Karpas-422 (cell line): ENCODE results near the gene SURF2. TPM values are rescaled to one million over a fixed set of nuclear protein-coding genes. Genes with fewer than 3 reads are reported as not detected.
A peak's percentile ranks its signal among the peaks of the same experiment; 100 is the strongest.
"Not testable (repeated sequence)": the region's sequence is repeated elsewhere in the genome, so short reads cannot be mapped to it uniquely, and the experiment has no call there.

Experiments used
- DNase-seq: peaks from one replicate; pipeline ENCODE4 v3.0.0-alpha.2; 2015
- H2AFZ ChIP-seq: fragments of 200-600 bp; sonication (generic); 2 replicates; pipeline ENCODE4 v1.6.1; 2014; ENCODE audit warnings: antibody characterized with exemption, low read length, mixed read lengths
- H3K27ac ChIP-seq: fragments of 200-600 bp; sonication (generic); 2 replicates; pipeline ENCODE4 v1.5.1; 2014; ENCODE audit warnings: mild to moderate bottlenecking, low read length, moderate library complexity
- H3K27me3 ChIP-seq: fragments of 200-600 bp; sonication (generic); 2 replicates; pipeline ENCODE4 v1.6.1; 2014; ENCODE audit warnings: low read length, mixed read lengths
- H3K36me3 ChIP-seq: fragments of 200-600 bp; sonication (generic); 2 replicates; pipeline ENCODE4 v1.6.1; 2014; ENCODE audit warnings: low read length, mixed read lengths; ENCODE audit not compliant: insufficient read depth
- H3K4me1 ChIP-seq: fragments of 200-600 bp; sonication (generic); 2 replicates; pipeline ENCODE4 v1.6.1; 2014; ENCODE audit warnings: mild to moderate bottlenecking, low read length, mixed read lengths
- H3K4me2 ChIP-seq: fragments of 200-600 bp; sonication (generic); 2 replicates; pipeline ENCODE4 v1.6.1; 2014; ENCODE audit warnings: low read length, low read depth, mild to moderate bottlenecking; ENCODE audit not compliant: poor library complexity, severe bottlenecking
- H3K4me3 ChIP-seq: fragments of 200-600 bp; sonication (generic); 2 replicates; pipeline ENCODE4 v1.5.1; 2014; ENCODE audit warnings: mild to moderate bottlenecking, antibody characterized with exemption, low read length, mixed read lengths
- H3K79me2 ChIP-seq: fragments of 200-600 bp; sonication (generic); 2 replicates; pipeline ENCODE4 v1.6.1; 2014; ENCODE audit warnings: mild to moderate bottlenecking, low read length, mixed read lengths
- H3K9ac ChIP-seq: fragments of 200-600 bp; sonication (generic); 2 replicates; pipeline ENCODE4 v1.6.0; 2014; ENCODE audit warnings: low read length
- H3K9me2 ChIP-seq: fragments of 200-600 bp; sonication (generic), shearing (Covaris generic); replicated peaks from 2 replicates; pipeline ENCODE4 v1.6.0; 2014; ENCODE audit warnings: mild to moderate bottlenecking, low read length, moderate library complexity; ENCODE audit not compliant: insufficient read depth
- H3K9me3 ChIP-seq: fragments of 300-700, 200-600 bp; sonication (generic); 2 replicates; pipeline ENCODE4 v1.6.1; 2014; ENCODE audit warnings: low read length, mixed read lengths
- H4K20me1 ChIP-seq: fragments of 200-600 bp; sonication (generic); 2 replicates; pipeline ENCODE4 v1.6.1; 2014; ENCODE audit warnings: mild to moderate bottlenecking, antibody characterized with exemption, low read length, low read depth; ENCODE audit not compliant: insufficient read depth
- total RNA-seq: library from RNA; depleted of rRNA; stranded (reverse); fragments of >200 nt; shearing (Covaris generic); gene quantifications from 2 replicates; pipeline ENCODE4 v1.2.3, GENCODE V29; 2014; ENCODE audit warnings: low replicate concordance

The SURF2 gene
- total RNA-seq, 1 experiment from 2014 or later: 20.0 TPM

DNA sequence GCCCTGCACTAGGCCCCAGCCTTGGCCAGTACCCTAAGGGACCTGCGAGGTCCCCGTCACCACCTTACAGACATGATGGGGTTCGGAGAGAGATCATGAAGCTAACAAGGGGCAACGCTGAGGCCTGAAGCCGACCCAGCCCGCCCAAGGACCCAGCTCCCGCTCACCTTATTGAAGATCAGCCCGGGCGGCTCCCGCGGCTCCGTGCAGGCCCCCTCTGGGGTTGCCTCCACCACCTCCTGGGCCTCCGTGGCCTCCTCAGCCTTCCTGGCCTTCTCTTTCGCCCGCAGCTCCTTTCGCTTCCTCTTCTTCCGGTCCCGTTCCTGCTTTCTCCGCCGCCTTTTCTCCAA lies 24.0 kb upstream of the SURF2 start:
- Histone ChIP-seq H3K4me1 (peaks cover 14% of the 10 kb centered on the region), H3K36me3 (peaks cover 21% of the 10 kb centered on the region; the same call in 1 of the 2 replicates), H3K79me2 (peaks cover 21% of the 10 kb centered on the region), H3K4me3 (no peak overlapping the region), H3K27ac (no peak overlapping the region), H4K20me1 (peaks cover 25% of the 10 kb centered on the region), H2AFZ (no peak overlapping the region), H3K9me2 (no peaks in the 10 kb centered on the region), H3K9me3 (no peaks in the 10 kb centered on the region), H3K9ac (no peak overlapping the region), H3K27me3 (no peaks in the 10 kb centered on the region), H3K4me2 (no peak overlapping the region)
- DNase-seq: no peak

DNA sequence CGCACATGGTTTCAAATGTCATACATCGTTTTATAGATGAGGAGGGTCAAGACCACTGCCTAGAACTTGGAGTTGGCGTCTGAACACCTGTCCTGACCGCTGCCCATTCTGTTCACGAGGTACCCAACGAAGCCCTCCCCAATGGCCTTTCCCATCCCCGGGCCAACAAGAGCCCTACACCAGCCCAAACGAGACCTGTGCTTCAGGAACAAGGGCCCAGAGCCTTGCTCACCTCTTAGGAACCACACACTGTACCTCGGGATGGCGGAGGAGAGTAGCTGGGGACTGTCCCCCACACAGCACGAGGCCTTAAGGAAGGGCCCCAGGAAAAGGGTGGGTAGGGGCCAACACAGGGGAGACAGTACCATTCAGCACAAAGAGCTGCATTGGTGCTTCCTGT lies 23.3 kb upstream of the SURF2 start:
- DNase-seq: no peak
- H3K9ac ChIP-seq: no peak overlapping the region

DNA sequence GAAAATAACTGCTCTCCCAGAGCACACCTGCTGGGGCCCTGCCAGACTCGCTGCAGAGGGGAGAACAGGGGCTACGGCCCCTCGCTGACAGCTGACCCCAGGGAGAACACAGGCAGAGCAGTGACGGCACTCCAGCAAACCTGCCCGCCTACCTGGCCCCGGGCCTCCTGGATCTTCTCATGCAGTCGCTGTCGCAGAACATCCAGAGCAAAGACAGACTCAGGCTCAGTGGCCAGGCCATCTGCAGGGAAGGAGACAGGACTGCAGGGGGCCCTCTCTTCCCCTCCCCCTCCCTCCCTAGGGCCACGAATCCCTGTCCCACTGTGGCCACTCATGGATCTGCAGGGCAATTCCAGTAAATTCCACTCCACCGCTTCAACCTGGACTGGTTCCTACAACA lies 22.8 kb upstream of the SURF2 start:
- no peak overlapping the region for H3K9ac ChIP-seq
- no peak overlapping the region for H3K4me2 ChIP-seq
- H4K20me1 ChIP-seq: peaks cover 21% of the 10 kb centered on the region
- DNase-seq: no peak
- peaks cover 14% of the 10 kb centered on the region for H3K4me1 ChIP-seq
- no peak overlapping the region for H2AFZ ChIP-seq
- H3K27me3 ChIP-seq: no peaks in the 10 kb centered on the region
- peaks cover 21% of the 10 kb centered on the region; the same call in 1 of the 2 replicates for H3K36me3 ChIP-seq
- no peaks in the 10 kb centered on the region for H3K9me3 ChIP-seq
- no peaks in the 10 kb centered on the region for H3K9me2 ChIP-seq
- peaks cover 21% of the 10 kb centered on the region for H3K79me2 ChIP-seq
- H3K27ac ChIP-seq: no peak overlapping the region
- H3K4me3 ChIP-seq: no peak overlapping the region

More for the DNA sequence above, 23.3 kb upstream of the SURF2 start:
- H3K36me3 ChIP-seq: peaks cover 21% of the 10 kb centered on the region; the same call in 1 of the 2 replicates
- no peaks in the 10 kb centered on the region for H3K9me2 ChIP-seq
- H2AFZ ChIP-seq: no peak overlapping the region
- H3K27me3 ChIP-seq: no peaks in the 10 kb centered on the region
- H3K4me3 ChIP-seq: no peak overlapping the region
- no peak overlapping the region for H3K27ac ChIP-seq
- no peak overlapping the region for H3K4me2 ChIP-seq
- no peaks in the 10 kb centered on the region for H3K9me3 ChIP-seq
- peaks cover 21% of the 10 kb centered on the region for H3K79me2 ChIP-seq
- peaks cover 25% of the 10 kb centered on the region for H4K20me1 ChIP-seq
- H3K4me1 ChIP-seq: peaks cover 14% of the 10 kb centered on the region

DNA sequence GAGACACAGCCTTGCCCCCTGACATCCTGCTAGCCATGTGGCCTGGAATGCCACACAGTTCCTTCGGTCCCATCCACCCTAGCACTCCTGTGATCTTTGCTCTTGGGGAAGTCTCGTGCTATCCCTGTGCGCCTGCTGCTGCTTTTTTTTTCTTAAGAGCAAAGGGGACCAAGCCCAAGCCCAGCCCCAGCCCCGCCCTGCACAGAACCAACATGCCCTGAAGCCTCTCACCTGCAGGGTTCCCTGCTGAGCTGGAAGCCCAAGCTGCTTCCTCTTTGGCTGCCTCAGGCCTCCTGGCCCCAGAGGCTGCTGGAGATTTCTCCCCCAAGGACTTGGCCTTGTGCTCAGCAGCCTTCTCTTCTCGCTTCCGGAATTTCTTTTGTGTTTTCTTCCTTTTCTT lies 22.2 kb upstream of the SURF2 start:
- Histone ChIP-seq H3K4me2 (peak overlapping the region; percentile 78), H3K9ac (peak overlapping the region; percentile 83; the same call in 1 of the 2 replicates)
- no peak for DNase-seq

DNA sequence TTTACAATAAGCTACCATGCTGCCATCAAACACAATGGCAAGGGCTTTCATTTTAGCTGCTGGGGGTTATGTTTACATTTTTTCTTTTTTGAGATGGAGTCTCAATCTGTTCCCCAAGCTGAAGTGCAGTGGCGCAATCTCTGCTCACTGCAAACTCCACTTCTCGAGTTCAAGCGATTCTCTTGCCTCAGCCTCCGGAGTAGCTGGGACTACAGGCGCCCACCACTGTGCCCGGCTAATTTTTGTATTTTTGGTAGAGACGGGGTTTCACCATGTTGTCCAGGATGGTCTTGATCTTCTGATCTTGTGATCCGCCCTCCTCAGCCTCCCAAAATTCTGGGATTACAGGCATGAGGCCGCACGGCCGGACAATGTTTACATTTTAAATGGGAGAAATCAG lies 21.5 kb upstream of the SURF2 start:
- not testable (repeated sequence) for H2AFZ ChIP-seq, DNase-seq, H3K27me3 ChIP-seq, H3K9me2 ChIP-seq, H3K9me3 ChIP-seq
- H3K4me3 ChIP-seq: peak overlapping the region; percentile 79
- peaks cover 21% of the 10 kb centered on the region for H4K20me1 ChIP-seq
- peaks cover 14% of the 10 kb centered on the region for H3K4me1 ChIP-seq
- H3K9ac ChIP-seq: peak overlapping the region; percentile 83
- H3K4me2 ChIP-seq: peak overlapping the region; percentile 78
- peaks cover 21% of the 10 kb centered on the region for H3K79me2 ChIP-seq
- H3K36me3 ChIP-seq: peaks cover 21% of the 10 kb centered on the region; the same call in 1 of the 2 replicates
- H3K27ac ChIP-seq: peak overlapping the region; percentile 47; the same call in 1 of the 2 replicates

More for the DNA sequence above, 22.2 kb upstream of the SURF2 start:
- H3K9me3 ChIP-seq: no peaks in the 10 kb centered on the region
- no peaks in the 10 kb centered on the region for H3K9me2 ChIP-seq
- H3K4me3 ChIP-seq: no peak overlapping the region
- H3K36me3 ChIP-seq: peaks cover 21% of the 10 kb centered on the region; the same call in 1 of the 2 replicates
- H3K27me3 ChIP-seq: no peaks in the 10 kb centered on the region
- no peak overlapping the region for H2AFZ ChIP-seq
- H4K20me1 ChIP-seq: peaks cover 21% of the 10 kb centered on the region
- no peak overlapping the region for H3K27ac ChIP-seq
- H3K4me1 ChIP-seq: peaks cover 14% of the 10 kb centered on the region
- H3K79me2 ChIP-seq: peaks cover 21% of the 10 kb centered on the region

DNA sequence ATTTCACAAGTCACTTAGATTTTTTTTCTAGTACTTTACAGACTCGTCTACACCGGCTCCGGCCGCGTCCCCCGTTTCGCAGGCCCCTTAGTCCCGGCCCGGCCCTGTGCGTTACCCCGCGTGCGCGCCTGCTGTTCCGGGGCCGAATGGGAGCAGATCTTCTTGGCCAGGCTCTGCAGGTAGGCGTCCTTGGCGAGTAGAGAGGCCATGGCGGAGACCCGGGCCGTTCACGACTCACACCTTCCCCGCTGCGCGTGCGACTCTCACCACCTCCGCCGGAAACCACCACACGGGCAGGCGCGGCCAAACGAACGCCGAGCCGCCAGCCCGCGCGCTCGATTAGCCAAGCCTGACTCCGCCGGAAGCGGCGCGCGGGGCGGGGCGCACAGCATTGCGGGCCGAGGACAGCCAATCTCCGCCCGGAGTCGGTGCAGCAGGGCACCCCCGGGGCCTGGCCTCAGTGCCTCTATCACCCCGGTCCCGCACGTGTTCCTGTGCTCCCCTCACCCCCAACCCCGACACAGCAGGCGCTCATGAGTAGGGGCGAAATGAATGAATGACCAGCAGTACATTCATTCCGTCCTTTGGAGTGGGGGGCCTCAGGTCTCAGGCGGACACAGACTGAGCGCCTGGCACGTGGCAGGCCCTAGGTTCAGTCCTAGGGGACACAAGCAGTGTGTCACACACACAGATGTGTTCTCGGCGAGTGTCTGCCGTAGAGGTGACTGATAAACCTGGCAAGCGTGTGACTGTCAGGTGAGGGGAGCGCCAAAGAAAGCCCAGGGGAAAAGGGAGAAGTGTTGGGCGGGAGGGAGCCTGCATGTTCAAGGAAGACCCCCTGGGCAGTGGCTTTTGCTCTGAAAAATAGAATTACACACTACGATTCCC lies 20.2 kb upstream of the SURF2 start, which contains the start of gene SURF6:
TSS of gene SURF6 (minus strand) at position 265 of the 888 bp plus-strand sequence. CDS start at position 209, 56 bp downstream.
- Histone ChIP-seq H3K36me3 (peaks cover 25% of the 10 kb centered on the region; the same call in 1 of the 2 replicates), H3K4me1 (peaks cover 14% of the 10 kb centered on the region)

DNA sequence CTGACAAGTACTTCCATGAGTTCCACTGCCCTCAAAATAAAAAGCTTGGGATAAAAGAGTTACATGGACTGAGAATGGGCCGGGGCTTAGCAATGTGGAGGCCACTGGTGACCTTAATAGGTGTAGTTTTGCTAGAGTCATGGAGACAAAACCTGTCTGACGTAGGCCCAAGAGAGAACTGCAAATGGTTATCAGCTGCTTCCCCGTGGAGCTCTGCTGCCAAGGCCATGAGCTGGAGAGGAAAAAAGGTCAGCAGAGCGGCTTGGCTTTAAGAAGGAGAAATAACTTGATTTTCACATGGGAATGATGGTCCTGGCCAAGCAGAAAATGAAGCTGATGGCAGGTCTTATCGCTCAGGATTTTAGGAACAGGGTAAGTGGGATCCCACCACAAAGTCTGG lies 16.7 kb upstream of the SURF2 start:
- Histone ChIP-seq H4K20me1 (no peaks in the 10 kb centered on the region), H2AFZ (no peak overlapping the region), H3K4me3 (no peak overlapping the region), H3K79me2 (peaks cover 13% of the 10 kb centered on the region), H3K27ac (no peak overlapping the region), H3K4me2 (no peak overlapping the region), H3K9me2 (no peaks in the 10 kb centered on the region), H3K36me3 (peaks cover 11% of the 10 kb centered on the region; the same call in 1 of the 2 replicates), H3K9ac (no peak overlapping the region), H3K4me1 (peaks cover 11% of the 10 kb centered on the region), H3K9me3 (no peaks in the 10 kb centered on the region), H3K27me3 (no peaks in the 10 kb centered on the region)
- no peak for DNase-seq

More for the DNA sequence above, 20.2 kb upstream of the SURF2 start, which contains the start of gene SURF6:
- no peaks in the 10 kb centered on the region for H3K27me3 ChIP-seq
- H2AFZ ChIP-seq: peak within 1 kb of the TSS; percentile 92; the same call in 1 of the 2 replicates
- DNase-seq: peak; percentile 98
- peak within 1 kb of the TSS; percentile 78 for H3K4me2 ChIP-seq
- peaks cover 21% of the 10 kb centered on the region for H3K79me2 ChIP-seq
- peaks cover 15% of the 10 kb centered on the region; the same call in 1 of the 2 replicates for H4K20me1 ChIP-seq
- peak within 1 kb of the TSS; percentile 47 for H3K27ac ChIP-seq
- peak within 1 kb of the TSS; percentile 83 for H3K9ac ChIP-seq
- H3K9me2 ChIP-seq: no peaks in the 10 kb centered on the region
- no peaks in the 10 kb centered on the region for H3K9me3 ChIP-seq
- peak within 1 kb of the TSS; percentile 79 for H3K4me3 ChIP-seq

DNA sequence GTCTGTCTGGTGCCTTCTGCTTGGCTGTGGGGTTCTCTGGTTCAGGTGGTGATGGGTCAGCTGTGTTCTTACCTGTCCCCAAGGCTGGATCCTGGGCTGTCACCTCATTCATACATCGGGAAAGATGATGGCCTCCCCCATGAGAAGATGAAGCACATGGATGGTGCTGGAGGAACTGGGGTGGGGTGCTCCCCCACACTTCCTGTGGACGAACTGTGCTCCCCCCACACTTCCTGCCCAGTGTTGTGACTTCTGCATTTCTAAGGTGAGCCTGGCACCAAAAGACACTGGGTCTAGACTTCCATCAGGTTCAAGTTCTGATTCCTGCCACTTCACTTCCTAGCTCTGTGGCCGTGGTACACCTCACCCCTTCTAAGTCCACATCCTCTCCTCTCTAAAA lies 16.1 kb upstream of the SURF2 start:
- H3K4me2 ChIP-seq: no peak overlapping the region
- no peak overlapping the region for H3K9ac ChIP-seq
- no peaks in the 10 kb centered on the region for H3K9me3 ChIP-seq
- no peak for DNase-seq
- H3K9me2 ChIP-seq: no peaks in the 10 kb centered on the region
- H3K4me1 ChIP-seq: peaks cover 5% of the 10 kb centered on the region
- H2AFZ ChIP-seq: no peak overlapping the region
- H3K27me3 ChIP-seq: no peaks in the 10 kb centered on the region
- peaks cover 1% of the 10 kb centered on the region; the same call in 1 of the 2 replicates for H4K20me1 ChIP-seq
- H3K4me3 ChIP-seq: no peak overlapping the region
- H3K27ac ChIP-seq: no peak overlapping the region
- peaks cover 8% of the 10 kb centered on the region for H3K79me2 ChIP-seq
- peaks cover 9% of the 10 kb centered on the region; the same call in 1 of the 2 replicates for H3K36me3 ChIP-seq
